CD4-positive, CD25-positive, alpha-beta regulatory T cell (primary cell): ENCODE data around the gene ZNF519. TPM values are rescaled to one million over a fixed set of nuclear protein-coding genes. Genes with fewer than 3 reads are reported as not detected.

Experiments
- ATAC-seq, 2 donors: fragments of 150-1000 bp; cut with Tn5 transposase; one replicate each; pipeline ENCODE4 v1.10.0; 2021; ENCODE audit warnings: low read depth in 2 of 2, moderate number of reproducible peaks in 2 of 2, moderate library complexity in 1 of 2
- DNase-seq, 3 donors: peaks; one replicate each; pipeline versions ENCODE4 v3.0.0 to v3.0.0-alpha.2; 2012 to 2022; ENCODE audit warnings: mixed read lengths in 1 of 3
- H3K27ac ChIP-seq: one replicate; pipeline ENCODE4 v1.7.0; 2013; ENCODE audit warnings: mild to moderate bottlenecking, low read length; ENCODE audit not compliant: insufficient read depth, poor library complexity, severe bottlenecking
- H3K27me3 ChIP-seq: one replicate; pipeline ENCODE4 v1.7.0; 2013; ENCODE audit warnings: low read length; ENCODE audit not compliant: control insufficient read depth, insufficient read depth
- H3K36me3 ChIP-seq: one replicate; pipeline ENCODE4 v1.7.0; 2013; ENCODE audit warnings: mild to moderate bottlenecking, low read length, moderate library complexity; ENCODE audit not compliant: control insufficient read depth, insufficient read depth
- H3K4me1 ChIP-seq: 2 replicates; pipeline ENCODE4 v1.7.0; 2013; ENCODE audit warnings: mild to moderate bottlenecking, low read length; ENCODE audit not compliant: insufficient read depth, control insufficient read depth, poor library complexity, severe bottlenecking
- H3K4me3 ChIP-seq: one replicate; pipeline ENCODE4 v1.7.0; 2013; ENCODE audit warnings: low read depth, mild to moderate bottlenecking, low read length, moderate library complexity
- H3K9me3 ChIP-seq, 2 experiments: 1 replicate in 1 of 2; 2 replicates in 1 of 2; pipeline ENCODE4 v1.7.0; 2013; ENCODE audit warnings: low read length in 2 of 2, mild to moderate bottlenecking in 1 of 2, moderate library complexity in 1 of 2; ENCODE audit not compliant: control insufficient read depth in 2 of 2
- H3K27ac Mint-ChIP-seq, 3 donors: one replicate each; pipeline ENCODE4 v1.8.0; 2020 to 2022; ENCODE audit warnings: mild to moderate bottlenecking in 3 of 3, mixed read lengths in 3 of 3, moderate library complexity in 2 of 3
- H3K27me3 Mint-ChIP-seq: one replicate; pipeline ENCODE4 v1.8.0; 2022; ENCODE audit warnings: mild to moderate bottlenecking, mixed read lengths
- H3K36me3 Mint-ChIP-seq: one replicate; pipeline ENCODE4 v1.8.0; 2020; ENCODE audit warnings: mixed read lengths
- H3K4me1 Mint-ChIP-seq, 4 donors: one replicate each; pipeline ENCODE4 v1.8.0; 2020 to 2022; ENCODE audit warnings: mixed read lengths in 4 of 4, mild to moderate bottlenecking in 1 of 4
- H3K4me3 Mint-ChIP-seq, 4 donors: one replicate each; pipeline ENCODE4 v1.8.0; 2020 to 2022; ENCODE audit warnings: mild to moderate bottlenecking in 4 of 4, mixed read lengths in 4 of 4, moderate library complexity in 3 of 4
- H3K9me3 Mint-ChIP-seq, 7 donors: one replicate each; pipeline ENCODE4 v1.8.0; 2020 to 2022; ENCODE audit warnings: mixed read lengths in 7 of 7, mild to moderate bottlenecking in 3 of 7, moderate library complexity in 2 of 7
- polyA plus RNA-seq, 4 donors: library from polyadenylated mRNA; unstranded; fragments of 300-500 nt; fragmentation: Illumina TruSeq; gene quantifications; one replicate each; pipeline ENCODE4 v1.2.3, GENCODE V29; 2021
- total RNA-seq: library from RNA; stranded (reverse); gene quantifications from one replicate; pipeline ENCODE4 v1.2.3, GENCODE V29; 2022

The ZNF519 gene
- total and polyA plus RNA-seq, 5 donors from 2014 or later: 1.9 to 10.3 (median 6.9) TPM

- Histone ChIP-seq H3K9me3 (no peaks in the 10 kb centered on the region), H3K36me3 (no peaks in the 10 kb centered on the region), H3K27me3 (no peaks in the 10 kb centered on the region), H3K27ac (no peak overlapping the region), H3K4me3 (no peak overlapping the region), H3K4me1 (no peaks in the 10 kb centered on the region)
- H3K36me3 Mint-ChIP-seq: peaks cover 38% of the 10 kb centered on the region
- peaks cover 0 to 2% (median 0%) of the 10 kb centered on the region in 7 donors for H3K9me3 Mint-ChIP-seq
- H3K4me1 Mint-ChIP-seq: peaks cover 4 to 23% (median 18%) of the 10 kb centered on the region in 4 donors
- H3K27ac Mint-ChIP-seq: no peak overlapping the region
- no peak for DNase-seq
- H3K27me3 Mint-ChIP-seq: no peaks in the 10 kb centered on the region
- no peak overlapping the region for H3K4me3 Mint-ChIP-seq
- ATAC-seq: no peak
Observed at GRCh38 chr18:14122097-14122496, 10.1 kb downstream of the ZNF519 start.

GRCh38 chr18:14120926-14121325, 11.3 kb downstream of the ZNF519 start:
- H3K4me1 Mint-ChIP-seq: peaks cover 7 to 23% (median 18%) of the 10 kb centered on the region in 4 donors
- no peak overlapping the region for H3K27ac Mint-ChIP-seq

GRCh38 chr18:14117606-14118005, 14.6 kb downstream of the ZNF519 start:
- ATAC-seq (no peak), DNase-seq (no peak)
- H3K27me3 ChIP-seq: no peaks in the 10 kb centered on the region
- H3K27ac ChIP-seq: no peak overlapping the region
- H3K27me3 Mint-ChIP-seq: no peaks in the 10 kb centered on the region
- H3K27ac Mint-ChIP-seq: no peak overlapping the region
- H3K36me3 Mint-ChIP-seq: peaks cover 26% of the 10 kb centered on the region
- H3K9me3 Mint-ChIP-seq: peaks cover 0 to 6% (median 4%) of the 10 kb centered on the region in 7 donors
- no peaks in the 10 kb centered on the region for H3K36me3 ChIP-seq
- no peak overlapping the region for H3K4me3 Mint-ChIP-seq
- no peaks in the 10 kb centered on the region for H3K4me1 ChIP-seq
- H3K4me3 ChIP-seq: no peak overlapping the region
- no peaks in the 10 kb centered on the region for H3K9me3 ChIP-seq
- peaks cover 6 to 20% (median 10%) of the 10 kb centered on the region in 4 donors for H3K4me1 Mint-ChIP-seq

More at GRCh38 chr18:14120926-14121325, 11.3 kb downstream of the ZNF519 start:
- no peaks in the 10 kb centered on the region for H3K4me1 ChIP-seq
- H3K9me3 Mint-ChIP-seq: peaks cover 0 to 3% (median 0%) of the 10 kb centered on the region in 7 donors
- no peak overlapping the region for H3K27ac ChIP-seq
- H3K27me3 ChIP-seq: no peaks in the 10 kb centered on the region
- no peak for DNase-seq
- no peaks in the 10 kb centered on the region for H3K27me3 Mint-ChIP-seq
- H3K36me3 ChIP-seq: no peaks in the 10 kb centered on the region
- H3K36me3 Mint-ChIP-seq: peaks cover 41% of the 10 kb centered on the region
- H3K9me3 ChIP-seq: no peaks in the 10 kb centered on the region
- H3K4me3 ChIP-seq: no peak overlapping the region
- no peak for ATAC-seq
- no peak overlapping the region for H3K4me3 Mint-ChIP-seq

- Mint-ChIP-seq H3K9me3 (peaks cover 0 to 54% (median 12%) of the 10 kb centered on the region in 7 donors), H3K36me3 (peaks cover 25% of the 10 kb centered on the region)
- no peaks in the 10 kb centered on the region for H3K4me1 ChIP-seq
Observed at GRCh38 chr18:14106906-14107305, 25.3 kb downstream of the ZNF519 start.

GRCh38 chr18:14104906-14105748, 27.1 kb downstream of the ZNF519 start:
- Mint-ChIP-seq H3K27me3 (no peaks in the 10 kb centered on the region), H3K4me3 (no peak overlapping the region), H3K4me1 (peaks cover 0 to 12% (median 8%) of the 10 kb centered on the region in 4 donors), H3K27ac (no peak overlapping the region), H3K9me3 (peaks cover 0 to 50% (median 10%) of the 10 kb centered on the region in 7 donors), H3K36me3 (peaks cover 23% of the 10 kb centered on the region)
- Histone ChIP-seq H3K36me3 (no peaks in the 10 kb centered on the region), H3K9me3 (peaks cover 29 to 42% of the 10 kb centered on the region in 2 experiments), H3K4me3 (no peak overlapping the region), H3K27ac (no peak overlapping the region), H3K27me3 (no peaks in the 10 kb centered on the region), H3K4me1 (peaks cover 6% of the 10 kb centered on the region)
- no peak for ATAC-seq
- DNase-seq: no peak

More at GRCh38 chr18:14106906-14107305, 25.3 kb downstream of the ZNF519 start:
- Mint-ChIP-seq H3K4me3 (no peak overlapping the region), H3K27me3 (no peaks in the 10 kb centered on the region), H3K27ac (no peak overlapping the region), H3K4me1 (peaks cover 0 to 2% (median 0%) of the 10 kb centered on the region in 4 donors)
- no peak for ATAC-seq
- Histone ChIP-seq H3K4me3 (no peak overlapping the region), H3K27me3 (no peaks in the 10 kb centered on the region), H3K36me3 (no peaks in the 10 kb centered on the region), H3K27ac (no peak overlapping the region), H3K9me3 (peaks cover 29 to 42% of the 10 kb centered on the region in 2 experiments)
- no peak for DNase-seq

- H3K4me3 ChIP-seq: no peak overlapping the region
- Mint-ChIP-seq H3K27me3 (no peaks in the 10 kb centered on the region), H3K27ac (no peak overlapping the region), H3K9me3 (peaks cover 0 to 44% (median 10%) of the 10 kb centered on the region in 7 donors), H3K4me3 (no peak overlapping the region), H3K4me1 (peaks cover 0 to 18% (median 11%) of the 10 kb centered on the region in 4 donors), H3K36me3 (peaks cover 30% of the 10 kb centered on the region)
- no peaks in the 10 kb centered on the region for H3K36me3 ChIP-seq
- peaks cover 26 to 38% of the 10 kb centered on the region in 2 experiments for H3K9me3 ChIP-seq
- H3K27me3 ChIP-seq: no peaks in the 10 kb centered on the region
- H3K27ac ChIP-seq: no peak overlapping the region
- peaks cover 6% of the 10 kb centered on the region for H3K4me1 ChIP-seq
- ATAC-seq (no peak), DNase-seq (no peak)
Observed at GRCh38 chr18:14104201-14104600, 28.0 kb downstream of the ZNF519 start.

GRCh38 chr18:14100503-14101286, 31.5 kb downstream of the ZNF519 start:
- H3K4me1 Mint-ChIP-seq: peaks cover 0 to 18% (median 11%) of the 10 kb centered on the region in 4 donors
- H3K4me1 ChIP-seq: peaks cover 6% of the 10 kb centered on the region
- peaks cover 25% of the 10 kb centered on the region for H3K36me3 Mint-ChIP-seq
- no peak overlapping the region for H3K4me3 ChIP-seq
- H3K27me3 Mint-ChIP-seq: no peaks in the 10 kb centered on the region
- peak overlapping the region in 1 of 4 donors; percentile 41 for H3K4me3 Mint-ChIP-seq
- H3K9me3 ChIP-seq: peaks cover 14 to 22% of the 10 kb centered on the region in 2 experiments
- H3K27ac Mint-ChIP-seq: peak overlapping the region in 1 of 3 donors; percentile 83
- peak in 1 of 2 donors; percentile 69 for ATAC-seq
- peak in 1 of 3 donors; percentile 56 for DNase-seq
- no peaks in the 10 kb centered on the region for H3K36me3 ChIP-seq
- no peak overlapping the region for H3K27ac ChIP-seq
- peaks cover 0 to 28% (median 6%) of the 10 kb centered on the region in 7 donors for H3K9me3 Mint-ChIP-seq
- H3K27me3 ChIP-seq: no peaks in the 10 kb centered on the region
